ENCODE measurements around the gene TUBB3. TPM values are rescaled to one million over a fixed set of nuclear protein-coding genes. Genes with fewer than 3 reads are reported as not detected.

Gene TUBB3
- total RNA-seq, 1 donor from 2014 or later: 2.1 TPM

DNA sequence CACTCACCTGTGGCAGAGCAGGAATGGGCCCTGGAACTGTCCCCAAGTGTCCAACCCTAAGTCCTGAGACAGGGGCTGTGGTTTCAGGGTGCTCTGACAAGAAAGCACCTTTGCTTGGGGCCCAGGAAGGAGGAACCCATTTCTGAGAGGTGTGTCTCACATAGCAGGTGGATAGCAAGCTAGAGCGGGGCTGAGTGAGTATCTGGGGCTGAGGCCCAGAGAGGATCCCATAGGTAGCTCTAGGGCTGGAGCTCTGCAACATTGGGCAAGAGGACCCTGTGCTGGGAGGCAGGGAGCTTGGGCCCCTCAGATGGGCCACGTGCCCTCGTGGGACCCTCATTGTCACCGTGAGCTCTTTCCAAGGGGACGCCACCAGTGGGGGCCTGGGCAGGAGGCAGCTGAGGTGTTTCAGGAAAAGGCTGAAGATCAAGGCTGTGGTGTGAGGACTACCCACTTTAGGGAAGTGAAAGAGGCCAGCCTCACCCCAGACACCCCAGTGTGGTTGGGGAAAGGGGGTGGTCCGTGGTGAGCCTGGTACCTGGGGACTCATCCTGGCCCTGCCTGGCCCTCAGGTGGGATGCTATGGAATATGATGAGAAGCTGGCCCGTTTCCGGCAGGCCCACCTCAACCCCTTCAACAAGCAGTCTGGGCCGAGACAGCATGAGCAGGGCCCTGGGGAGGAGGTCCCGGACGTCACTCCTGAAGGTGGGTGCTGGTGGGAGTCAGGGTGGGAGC is 30.7 kb downstream of the TUBB3 start:
- Histone ChIP-seq H3K36me3 (peaks cover 36% of the 10 kb centered on the region), H3K27ac (replicated peaks) (no peak overlapping the region), H3K4me1 (peaks cover 10% of the 10 kb centered on the region), H3K27me3 (ENCODE audit: low read depth) (no peaks in the 10 kb centered on the region), H3K9me3 (replicated peaks) (no peaks in the 10 kb centered on the region), H3K4me3 (no peak overlapping the region)
- TF ChIP-seq, protein P1, sequence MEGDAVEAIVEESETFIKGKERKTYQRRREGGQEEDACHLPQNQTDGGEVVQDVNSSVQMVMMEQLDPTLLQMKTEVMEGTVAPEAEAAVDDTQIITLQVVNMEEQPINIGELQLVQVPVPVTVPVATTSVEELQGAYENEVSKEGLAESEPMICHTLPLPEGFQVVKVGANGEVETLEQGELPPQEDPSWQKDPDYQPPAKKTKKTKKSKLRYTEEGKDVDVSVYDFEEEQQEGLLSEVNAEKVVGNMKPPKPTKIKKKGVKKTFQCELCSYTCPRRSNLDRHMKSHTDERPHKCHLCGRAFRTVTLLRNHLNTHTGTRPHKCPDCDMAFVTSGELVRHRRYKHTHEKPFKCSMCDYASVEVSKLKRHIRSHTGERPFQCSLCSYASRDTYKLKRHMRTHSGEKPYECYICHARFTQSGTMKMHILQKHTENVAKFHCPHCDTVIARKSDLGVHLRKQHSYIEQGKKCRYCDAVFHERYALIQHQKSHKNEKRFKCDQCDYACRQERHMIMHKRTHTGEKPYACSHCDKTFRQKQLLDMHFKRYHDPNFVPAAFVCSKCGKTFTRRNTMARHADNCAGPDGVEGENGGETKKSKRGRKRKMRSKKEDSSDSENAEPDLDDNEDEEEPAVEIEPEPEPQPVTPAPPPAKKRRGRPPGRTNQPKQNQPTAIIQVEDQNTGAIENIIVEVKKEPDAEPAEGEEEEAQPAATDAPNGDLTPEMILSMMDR (IDR thresholded peaks at IDR 0.05; ENCODE audit: borderline replicate concordance): no peak
- intact Hi-C loops (cut with micrococcal nuclease): no loop called here
- no peak for DNase-seq

DNA sequence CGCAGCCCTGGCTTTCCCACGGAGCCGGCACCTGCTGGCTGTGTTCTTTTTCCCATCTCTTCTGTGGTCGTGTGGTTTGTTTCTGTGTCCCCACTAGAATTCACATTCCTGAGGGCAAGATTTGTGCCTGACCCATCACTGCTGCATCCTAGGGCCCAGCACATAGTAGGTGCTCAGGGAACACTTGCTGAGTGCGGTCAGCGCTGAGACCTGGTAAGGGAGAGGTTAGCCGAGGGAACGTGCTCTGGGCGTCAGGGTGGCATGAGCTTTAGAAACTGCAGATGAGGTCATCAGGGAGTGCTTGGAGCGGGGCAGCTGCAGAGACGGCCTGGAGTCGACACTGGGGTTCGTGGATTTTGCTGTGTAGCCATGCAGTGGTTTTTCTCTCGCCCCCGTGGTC is 31.3 kb downstream of the TUBB3 start:
- intact Hi-C loops (cut with micrococcal nuclease): no loop called here
- peaks cover 5% of the 10 kb centered on the region for H3K4me1 ChIP-seq
- TF ChIP-seq, protein P1 (IDR thresholded peaks at IDR 0.05; ENCODE audit: borderline replicate concordance): no peak
- no peak overlapping the region for H3K27ac ChIP-seq (replicated peaks)
- DNase-seq: no peak
- H3K36me3 ChIP-seq: peaks cover 38% of the 10 kb centered on the region
- H3K4me3 ChIP-seq: no peak overlapping the region
- no peaks in the 10 kb centered on the region for H3K27me3 ChIP-seq (ENCODE audit: low read depth)
- no peaks in the 10 kb centered on the region for H3K9me3 ChIP-seq (replicated peaks)

DNA sequence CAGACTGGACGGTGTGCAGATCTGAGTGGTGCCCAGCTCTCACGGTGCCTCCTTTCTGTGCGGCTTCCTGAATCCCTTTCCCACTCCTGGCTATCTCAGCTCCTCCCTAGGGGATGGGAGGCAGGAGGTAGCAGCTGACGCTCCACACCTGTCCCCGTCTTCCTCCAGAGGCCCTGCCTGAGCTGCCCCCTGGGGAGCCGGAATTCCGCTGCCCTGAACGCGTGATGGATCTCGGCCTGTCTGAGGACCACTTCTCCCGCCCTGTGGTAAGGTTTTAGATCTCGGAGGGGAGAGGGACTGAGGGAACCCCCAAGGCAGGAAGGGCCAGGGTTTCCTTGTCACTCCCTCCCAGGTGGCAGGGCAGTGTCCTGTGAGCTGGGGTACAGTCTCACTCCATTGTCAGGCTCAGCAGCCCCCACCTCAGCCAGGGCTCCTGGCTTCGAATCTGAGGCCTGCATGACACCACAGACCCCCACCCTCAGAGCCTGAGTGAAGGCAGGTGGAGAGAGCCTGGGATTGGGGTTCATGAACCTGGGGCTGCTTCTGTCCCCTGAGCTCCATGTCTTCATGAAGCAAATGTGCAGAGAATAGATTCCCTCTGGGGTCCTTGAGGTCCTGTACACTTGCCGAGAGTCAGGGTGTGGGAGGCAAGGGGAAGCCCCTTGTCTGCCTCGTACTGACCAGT is 32.0 kb downstream of the TUBB3 start:
- Histone ChIP-seq H3K4me1 (no peaks in the 10 kb centered on the region), H3K4me3 (no peak overlapping the region), H3K36me3 (peaks cover 38% of the 10 kb centered on the region), H3K27me3 (ENCODE audit: low read depth) (no peaks in the 10 kb centered on the region), H3K27ac (replicated peaks) (no peak overlapping the region), H3K9me3 (replicated peaks) (no peaks in the 10 kb centered on the region)
- DNase-seq: no peak
- intact Hi-C loops (cut with micrococcal nuclease): no loop called here
- TF ChIP-seq, protein P1 (IDR thresholded peaks at IDR 0.05; ENCODE audit: borderline replicate concordance): no peak

DNA sequence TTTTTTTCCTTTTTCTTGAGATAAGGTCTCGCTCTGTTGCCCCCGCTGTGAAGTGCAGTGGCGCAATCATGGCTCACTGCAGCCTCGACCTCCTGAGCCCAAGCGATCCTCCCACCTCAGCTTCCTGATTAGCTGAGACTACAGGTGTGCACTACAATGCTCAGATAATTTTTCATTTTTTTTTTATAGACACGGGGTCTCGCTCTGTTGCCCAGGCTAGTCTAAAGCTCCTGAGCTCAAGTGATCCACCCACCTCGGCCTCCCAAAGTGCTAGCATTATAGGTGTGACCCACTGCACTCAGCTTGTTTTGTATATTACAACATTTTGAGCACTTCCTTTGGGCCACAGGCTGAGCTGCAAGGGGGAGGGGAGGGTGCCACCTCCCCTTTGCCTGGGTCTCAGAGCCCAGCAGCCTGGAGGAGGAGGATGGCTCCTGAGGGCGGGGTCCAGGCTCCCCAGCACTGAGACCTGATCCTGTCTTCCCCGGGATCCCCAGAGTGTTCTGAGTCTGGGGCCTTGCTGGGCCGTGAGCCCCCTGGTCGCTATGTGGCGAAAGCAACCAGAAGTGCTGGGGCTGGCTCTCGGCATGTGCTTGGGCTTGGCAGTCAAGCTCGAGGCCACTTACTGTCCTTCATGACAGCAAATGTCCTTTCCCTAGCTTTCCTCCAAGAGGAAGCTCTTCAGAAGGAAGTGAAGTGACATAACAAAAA is 33.5 kb downstream of the TUBB3 start:
- DNase-seq: no peak
- no peaks in the 10 kb centered on the region for H3K4me1 ChIP-seq
- no peaks in the 10 kb centered on the region for H3K9me3 ChIP-seq (replicated peaks)
- no peaks in the 10 kb centered on the region for H3K27me3 ChIP-seq (ENCODE audit: low read depth)
- TF ChIP-seq, protein P1 (IDR thresholded peaks at IDR 0.05; ENCODE audit: borderline replicate concordance): no peak
- H3K4me3 ChIP-seq: peak overlapping the region; percentile 43
- intact Hi-C loops (cut with micrococcal nuclease): no loop called here
- peaks cover 50% of the 10 kb centered on the region for H3K36me3 ChIP-seq
- peak overlapping the region; percentile 36 for H3K27ac ChIP-seq (replicated peaks)

DNA sequence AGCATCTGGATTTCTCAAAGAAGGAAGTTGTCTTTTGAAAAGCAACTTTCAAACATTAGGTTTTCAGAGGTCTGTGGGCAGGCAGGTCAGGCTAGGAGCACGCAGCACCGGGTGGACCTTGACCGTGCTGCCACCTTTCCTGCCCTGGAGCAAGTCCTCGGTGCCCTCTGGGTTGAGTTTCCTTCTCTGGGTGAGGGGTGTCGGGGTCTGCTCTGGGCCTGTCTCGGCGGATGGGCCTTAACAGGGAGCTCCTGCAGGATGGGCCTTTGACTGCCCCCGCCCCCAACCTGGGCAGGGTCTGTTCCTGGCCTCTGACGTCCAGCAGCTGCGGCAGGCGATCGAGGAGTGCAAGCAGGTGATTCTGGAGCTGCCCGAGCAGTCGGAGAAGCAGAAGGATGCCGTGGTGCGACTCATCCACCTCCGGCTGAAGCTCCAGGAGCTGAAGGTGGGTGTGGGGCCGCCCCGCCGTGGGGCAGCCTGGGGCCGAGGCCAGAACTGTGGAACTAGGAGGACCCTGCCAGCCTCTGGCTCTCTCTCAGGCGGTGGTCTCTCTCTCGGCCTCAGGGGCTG is 34.2 kb downstream of the TUBB3 start:
- TF ChIP-seq, protein P1 (IDR thresholded peaks at IDR 0.05; ENCODE audit: borderline replicate concordance): no peak
- Histone ChIP-seq H3K36me3 (peaks cover 56% of the 10 kb centered on the region), H3K9me3 (replicated peaks) (no peaks in the 10 kb centered on the region), H3K27me3 (ENCODE audit: low read depth) (no peaks in the 10 kb centered on the region), H3K27ac (replicated peaks) (peak overlapping the region; percentile 38), H3K4me3 (peak overlapping the region; percentile 43), H3K4me1 (no peaks in the 10 kb centered on the region)
- intact Hi-C loops (cut with micrococcal nuclease): no loop called here
- no peak for DNase-seq
